GM21619 (cell line): ENCODE data around the gene DIABLO.
"Not testable (repeated sequence)": the region's sequence is repeated elsewhere in the genome, so short reads cannot be mapped to it uniquely, and the experiment has no call there.

Experiments used
- ATAC-seq: cut with Tn5 transposase; IDR thresholded peaks from one replicate; pipeline ENCODE4 v1.9.1; 2021; ENCODE audit not compliant: unreplicated experiment

The DIABLO gene

DNA sequence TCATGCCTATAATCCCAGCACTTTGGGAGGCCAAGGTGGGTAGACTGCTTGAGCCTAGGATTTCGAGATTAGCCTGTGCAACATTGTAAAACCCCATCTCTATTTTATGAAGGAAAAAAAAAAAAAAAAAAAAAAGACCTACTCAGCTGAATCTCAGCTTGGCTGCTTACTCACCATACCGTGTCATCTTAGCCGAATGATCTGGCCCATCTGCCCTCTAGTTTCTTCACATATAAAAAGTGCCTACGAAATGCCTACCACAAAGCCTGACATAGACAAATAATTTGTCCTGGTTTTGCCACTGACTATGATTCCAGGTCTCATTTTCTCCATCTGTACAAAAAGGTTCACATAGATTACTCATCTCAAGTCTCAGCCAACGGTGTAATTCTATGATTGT lies 10.1 kb downstream of the DIABLO start:
- ATAC-seq = no peak

DNA sequence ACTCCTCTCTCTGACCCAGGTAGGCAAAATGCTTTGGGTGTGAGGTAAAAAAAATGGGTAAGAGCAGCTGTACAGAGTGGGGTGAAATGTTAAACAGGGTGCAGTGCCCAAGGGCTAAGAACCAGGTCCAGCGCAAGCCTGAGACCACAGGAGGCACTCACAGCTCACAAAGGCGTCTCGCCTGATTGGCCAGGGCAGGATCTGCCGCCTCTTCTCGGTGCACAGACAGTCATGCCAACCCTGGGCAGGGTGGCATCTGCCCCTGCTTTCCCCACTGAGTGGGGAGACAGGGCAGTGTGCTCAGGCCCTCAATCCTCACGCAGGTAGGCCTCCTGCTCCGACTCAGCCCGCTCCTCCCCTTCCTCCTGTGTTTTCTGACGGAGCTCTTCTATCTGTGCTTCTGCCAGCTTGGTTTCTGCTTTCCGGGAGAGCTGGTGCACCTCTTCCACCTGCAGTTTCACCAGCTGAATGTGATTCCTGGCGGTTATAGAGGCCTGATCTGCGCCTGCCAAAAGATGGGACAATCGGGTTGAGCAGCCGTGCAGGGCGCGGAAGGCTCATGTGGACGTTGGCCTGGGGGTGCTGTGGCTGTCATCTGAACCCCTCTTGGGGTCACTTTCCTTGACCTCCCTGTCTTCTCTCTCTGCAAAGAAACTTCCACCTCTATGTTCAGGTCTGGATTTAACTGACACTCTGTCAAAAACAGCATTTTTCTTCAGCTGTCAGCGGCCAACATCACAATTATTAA lies 17.6 kb downstream of the DIABLO start:
- ATAC-seq = no peak

DNA sequence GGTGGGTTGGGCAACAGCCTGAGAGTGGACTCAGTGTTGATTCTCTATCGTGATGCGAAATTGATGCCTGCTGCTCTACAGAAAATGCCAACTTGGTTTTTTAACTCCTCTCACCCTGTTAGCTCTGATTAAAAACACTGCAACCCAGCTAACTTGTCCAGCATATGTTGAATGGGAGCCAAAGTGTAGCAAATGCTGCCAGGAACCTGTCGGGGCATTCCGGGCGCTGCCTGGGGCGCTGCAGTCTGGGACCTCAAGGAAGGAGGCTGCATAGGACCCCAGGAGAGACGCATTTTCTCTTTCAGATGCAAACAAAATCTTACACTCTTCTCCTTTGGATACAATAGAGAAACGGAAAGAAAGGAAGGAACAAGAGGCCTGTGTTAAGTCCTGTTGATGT lies 18.5 kb downstream of the DIABLO start:
- ATAC-seq = no peak

DNA sequence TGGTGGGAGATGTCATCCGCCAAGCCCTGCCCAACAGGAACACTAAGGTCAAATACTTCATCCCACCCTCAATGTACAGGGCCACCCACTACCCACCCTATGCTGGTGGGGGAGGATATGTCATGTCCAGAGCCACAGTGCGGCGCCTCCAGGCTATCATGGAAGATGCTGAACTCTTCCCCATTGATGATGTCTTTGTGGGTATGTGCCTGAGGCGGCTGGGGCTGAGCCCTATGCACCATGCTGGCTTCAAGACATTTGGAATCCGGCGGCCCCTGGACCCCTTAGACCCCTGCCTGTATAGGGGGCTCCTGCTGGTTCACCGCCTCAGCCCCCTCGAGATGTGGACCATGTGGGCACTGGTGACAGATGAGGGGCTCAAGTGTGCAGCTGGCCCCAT lies 18.9 kb downstream of the DIABLO start:
- ATAC-seq = no peak

DNA sequence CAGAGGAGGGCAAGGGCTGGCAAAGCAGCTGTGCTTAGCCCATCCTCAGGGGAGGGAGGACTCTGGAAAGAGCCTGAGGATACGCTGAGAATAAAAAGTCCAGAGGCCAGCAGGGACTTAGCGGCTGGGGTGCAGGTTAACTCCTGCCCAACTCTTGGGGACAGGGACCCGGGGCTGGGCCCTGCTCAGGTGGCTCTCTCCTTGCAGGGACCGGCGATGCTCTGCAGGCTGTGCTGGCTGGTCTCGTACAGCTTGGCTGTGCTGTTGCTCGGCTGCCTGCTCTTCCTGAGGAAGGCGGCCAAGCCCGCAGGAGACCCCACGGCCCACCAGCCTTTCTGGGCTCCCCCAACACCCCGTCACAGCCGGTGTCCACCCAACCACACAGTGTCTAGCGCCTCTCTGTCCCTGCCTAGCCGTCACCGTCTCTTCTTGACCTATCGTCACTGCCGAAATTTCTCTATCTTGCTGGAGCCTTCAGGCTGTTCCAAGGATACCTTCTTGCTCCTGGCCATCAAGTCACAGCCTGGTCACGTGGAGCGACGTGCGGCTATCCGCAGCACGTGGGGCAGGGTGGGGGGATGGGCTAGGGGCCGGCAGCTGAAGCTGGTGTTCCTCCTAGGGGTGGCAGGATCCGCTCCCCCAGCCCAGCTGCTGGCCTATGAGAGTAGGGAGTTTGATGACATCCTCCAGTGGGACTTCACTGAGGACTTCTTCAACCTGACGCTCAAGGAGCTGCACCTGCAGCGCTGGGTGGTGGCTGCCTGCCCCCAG lies 19.6 kb downstream of the DIABLO start:
- no peak for ATAC-seq

DNA sequence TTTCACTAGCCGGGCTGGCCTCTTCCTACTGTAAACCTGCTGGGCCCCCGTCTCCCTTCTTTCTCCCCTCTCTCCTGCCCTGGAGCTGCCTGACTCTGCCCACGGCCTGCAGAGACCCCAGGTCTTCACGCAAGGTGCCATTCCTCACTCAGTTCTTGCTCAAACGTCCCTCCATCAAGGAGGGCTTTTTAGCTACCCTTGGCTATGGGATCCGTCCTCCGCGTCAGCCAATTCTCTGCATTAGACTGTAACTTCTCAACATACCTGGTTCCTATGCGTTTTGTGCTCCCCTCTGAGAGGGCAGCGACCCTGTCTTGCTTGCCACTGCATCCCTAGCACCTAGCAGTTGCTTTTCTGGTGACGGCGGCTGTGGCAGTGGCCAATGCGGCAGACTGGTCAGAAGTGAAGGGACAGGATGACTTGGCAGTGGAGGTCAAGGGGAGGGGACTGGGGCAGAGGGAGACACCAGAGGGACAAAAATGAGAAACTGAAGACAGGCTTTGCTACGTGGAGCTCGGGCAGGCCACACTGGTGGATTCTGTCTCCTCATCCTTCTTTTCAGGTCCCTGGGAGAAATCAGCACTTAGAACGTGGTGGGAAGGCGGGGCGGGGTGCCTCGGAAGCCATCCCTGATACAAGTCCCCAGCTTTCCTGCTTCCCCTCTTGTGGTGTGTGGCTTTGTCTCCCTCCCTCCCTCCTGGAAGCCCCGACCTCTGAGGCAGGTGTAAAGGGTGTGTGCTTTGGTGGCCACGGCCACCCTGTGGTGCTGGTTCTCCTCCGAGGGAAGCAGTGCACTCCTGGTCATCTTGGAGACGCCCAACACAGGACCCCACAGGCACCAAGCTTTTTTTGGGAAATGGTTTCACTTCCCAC lies 20.6 kb downstream of the DIABLO start:
- no peak for ATAC-seq

DNA sequence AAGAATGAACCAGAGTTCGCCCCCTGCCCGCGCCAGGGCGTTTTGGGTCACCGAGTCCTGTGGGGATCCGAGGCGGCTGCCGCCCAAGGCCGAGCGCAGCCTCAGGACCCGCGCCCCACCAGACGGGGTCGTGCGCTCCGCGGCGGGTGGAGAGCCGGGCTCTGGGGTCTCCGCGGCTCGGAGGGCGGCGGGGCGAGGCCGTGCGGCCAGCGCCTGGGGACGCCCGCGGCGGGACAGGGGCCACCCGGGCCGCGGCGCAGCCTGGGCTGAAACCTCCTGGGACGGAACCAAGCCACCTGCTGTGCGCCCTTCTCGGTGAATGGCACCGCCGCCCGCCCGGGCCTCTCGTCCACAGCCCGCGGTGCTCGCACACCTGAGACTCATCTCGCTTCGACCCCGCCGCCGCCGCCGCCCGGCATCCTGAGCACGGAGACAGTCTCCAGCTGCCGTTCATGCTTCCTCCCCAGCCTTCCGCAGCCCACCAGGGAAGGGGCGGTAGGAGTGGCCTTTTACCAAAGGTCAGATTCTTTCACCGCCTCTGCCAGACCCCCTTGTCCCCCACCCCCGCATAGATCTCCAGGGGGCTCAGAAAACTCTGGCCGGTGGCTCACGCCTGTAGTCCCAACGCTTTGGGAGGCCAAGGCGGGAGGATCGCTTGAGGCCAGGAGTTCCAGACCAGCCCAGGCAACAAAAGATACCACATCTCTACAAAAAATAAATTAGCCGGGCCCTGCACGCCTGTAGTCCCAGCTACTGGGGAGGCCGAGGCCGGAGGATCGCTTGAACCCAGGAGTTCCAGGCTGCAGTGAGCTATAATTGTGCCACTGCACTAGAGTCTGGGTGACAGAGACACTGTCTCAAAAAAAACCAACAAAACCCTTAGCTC lies 21.4 kb downstream of the DIABLO start:
- no peak for ATAC-seq

DNA sequence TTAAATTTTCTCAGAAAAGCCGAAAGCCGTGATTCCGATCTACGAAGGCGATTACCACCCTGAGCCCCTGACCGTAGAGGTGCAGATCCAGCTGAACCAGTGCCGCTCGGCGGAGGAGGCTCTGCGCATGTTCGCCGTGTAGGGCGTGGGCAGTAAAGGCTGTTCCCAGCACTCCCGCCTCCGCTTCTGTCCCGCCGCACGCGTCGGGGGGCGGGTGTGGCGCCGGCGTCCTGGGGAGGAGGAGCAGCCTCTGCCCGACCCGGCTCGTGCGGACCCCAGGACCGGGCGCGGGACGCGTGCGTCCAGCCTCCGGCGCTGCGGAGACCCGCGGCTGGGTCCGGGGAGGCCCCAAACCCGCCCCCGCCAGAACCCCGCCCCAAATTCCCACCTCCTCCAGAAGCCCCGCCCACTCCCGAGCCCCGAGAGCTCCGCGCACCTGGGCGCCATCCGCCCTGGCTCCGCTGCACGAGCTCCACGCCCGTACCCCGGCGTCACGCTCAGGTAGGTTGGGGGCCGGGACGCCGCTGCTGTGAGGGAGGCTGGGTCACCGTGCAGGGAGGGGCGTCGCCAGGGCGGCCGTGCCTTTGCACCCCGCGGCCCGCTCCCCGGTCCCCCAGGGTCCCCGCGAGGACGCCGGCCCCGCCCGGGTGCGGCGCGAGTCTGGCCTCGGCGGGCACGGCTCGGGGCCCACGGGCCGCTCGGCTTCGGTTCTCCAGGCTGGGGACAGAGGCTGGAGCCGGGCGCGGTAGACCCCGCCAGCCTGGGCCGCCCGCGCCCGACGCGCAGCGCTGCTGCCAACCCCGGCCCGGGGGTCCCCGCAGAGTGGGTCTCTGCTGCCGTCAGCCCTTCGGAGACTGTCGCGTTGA lies 22.3 kb downstream of the DIABLO start, which contains the start of gene B3GNT4:
Gene B3GNT4, plus strand, starts transcription at position 409 of the 866 bp plus-strand sequence. CDS start 910 bp downstream, outside the sequence.
- no peak for ATAC-seq

DNA sequence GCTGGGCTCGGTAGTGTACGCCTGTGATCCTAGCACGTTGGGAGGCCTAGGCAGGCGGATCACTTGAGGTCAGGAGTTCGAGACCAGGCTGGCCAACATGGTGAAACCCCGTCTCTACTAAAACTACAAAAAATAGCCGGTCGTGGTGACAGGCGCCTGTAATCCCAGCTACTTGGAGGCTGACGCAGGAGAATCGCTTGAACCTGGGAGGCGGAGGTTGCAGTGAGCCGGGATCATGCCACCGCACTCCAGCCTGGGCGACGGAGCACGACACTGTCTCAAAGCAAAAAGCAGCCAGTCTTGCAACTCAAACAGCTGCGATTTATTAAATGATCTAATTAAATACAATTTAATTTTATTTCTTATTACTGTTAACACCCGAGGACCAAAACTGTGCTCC lies 23.0 kb downstream of the DIABLO start:
- not testable (repeated sequence) for ATAC-seq

DNA sequence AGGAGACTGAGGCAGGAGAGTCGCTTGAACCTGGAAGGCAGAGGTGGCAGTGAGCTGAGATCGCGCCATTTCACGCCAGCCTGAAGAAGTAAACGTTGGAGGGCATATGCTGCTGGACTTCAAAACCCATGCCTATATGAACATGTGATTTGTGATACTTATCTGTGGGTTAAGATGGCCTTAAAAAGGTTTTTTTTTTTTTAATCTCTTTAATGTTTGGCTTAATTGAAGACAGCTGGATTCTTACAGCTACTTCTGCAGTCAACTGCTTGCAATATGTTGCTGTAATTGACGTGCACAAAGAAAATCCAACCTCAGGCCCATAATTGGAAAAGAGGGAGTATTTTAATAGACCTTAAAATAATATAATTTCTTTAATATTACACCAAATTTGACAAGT lies 23.8 kb downstream of the DIABLO start:
- no peak for ATAC-seq

DNA sequence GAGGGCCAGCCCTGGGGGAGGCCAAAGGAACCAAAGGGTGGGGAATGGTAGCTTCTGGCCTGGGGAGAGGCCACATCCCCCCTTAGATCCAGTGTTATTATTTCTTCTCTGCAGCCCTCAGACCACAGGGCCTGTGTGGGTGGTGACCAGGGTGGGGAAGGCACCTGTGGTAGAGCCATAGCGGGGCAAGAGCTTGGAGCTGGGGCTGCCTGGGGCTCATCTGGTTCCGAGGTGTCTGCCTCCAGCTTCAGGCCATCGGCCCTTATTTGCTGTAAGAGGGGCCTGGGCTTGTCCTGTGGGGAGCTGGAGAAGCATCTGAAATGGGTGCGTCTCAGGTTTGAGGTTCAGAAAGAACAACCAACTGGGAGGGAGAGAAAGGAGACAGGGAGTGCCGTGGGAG lies 24.5 kb downstream of the DIABLO start:
- no peak for ATAC-seq

DNA sequence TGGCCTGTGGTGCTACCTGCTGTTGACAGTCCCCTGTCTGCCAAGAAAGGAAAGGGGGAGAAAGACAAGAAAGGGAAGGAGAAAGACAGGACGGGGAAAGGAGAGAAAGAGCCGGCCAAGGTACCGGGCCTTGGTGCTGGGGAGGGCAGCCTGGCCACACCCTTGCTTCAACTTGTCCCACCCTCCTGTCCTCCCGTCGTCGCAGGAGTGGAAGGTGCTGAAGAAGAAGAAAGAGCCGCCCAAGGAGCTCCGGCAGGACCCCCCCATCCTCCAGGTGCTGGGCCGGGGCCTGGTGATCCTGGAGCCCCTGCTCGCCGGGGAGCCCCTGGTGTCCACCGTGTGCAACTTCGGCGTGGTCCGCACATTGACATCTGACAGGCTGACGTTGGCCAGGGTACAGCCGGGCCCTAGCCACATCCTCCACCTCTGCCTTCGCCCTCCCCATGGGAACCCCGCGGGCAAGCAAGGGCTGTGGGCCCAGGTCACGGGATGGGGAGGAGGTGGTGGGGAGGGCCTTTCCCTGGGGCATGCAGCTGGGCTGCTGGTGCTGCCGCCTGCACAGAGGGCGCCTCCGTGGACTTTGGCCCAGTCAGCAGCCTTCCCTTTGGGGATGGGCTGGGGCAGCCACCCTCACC lies 25.2 kb downstream of the DIABLO start:
- ATAC-seq = no peak

DNA sequence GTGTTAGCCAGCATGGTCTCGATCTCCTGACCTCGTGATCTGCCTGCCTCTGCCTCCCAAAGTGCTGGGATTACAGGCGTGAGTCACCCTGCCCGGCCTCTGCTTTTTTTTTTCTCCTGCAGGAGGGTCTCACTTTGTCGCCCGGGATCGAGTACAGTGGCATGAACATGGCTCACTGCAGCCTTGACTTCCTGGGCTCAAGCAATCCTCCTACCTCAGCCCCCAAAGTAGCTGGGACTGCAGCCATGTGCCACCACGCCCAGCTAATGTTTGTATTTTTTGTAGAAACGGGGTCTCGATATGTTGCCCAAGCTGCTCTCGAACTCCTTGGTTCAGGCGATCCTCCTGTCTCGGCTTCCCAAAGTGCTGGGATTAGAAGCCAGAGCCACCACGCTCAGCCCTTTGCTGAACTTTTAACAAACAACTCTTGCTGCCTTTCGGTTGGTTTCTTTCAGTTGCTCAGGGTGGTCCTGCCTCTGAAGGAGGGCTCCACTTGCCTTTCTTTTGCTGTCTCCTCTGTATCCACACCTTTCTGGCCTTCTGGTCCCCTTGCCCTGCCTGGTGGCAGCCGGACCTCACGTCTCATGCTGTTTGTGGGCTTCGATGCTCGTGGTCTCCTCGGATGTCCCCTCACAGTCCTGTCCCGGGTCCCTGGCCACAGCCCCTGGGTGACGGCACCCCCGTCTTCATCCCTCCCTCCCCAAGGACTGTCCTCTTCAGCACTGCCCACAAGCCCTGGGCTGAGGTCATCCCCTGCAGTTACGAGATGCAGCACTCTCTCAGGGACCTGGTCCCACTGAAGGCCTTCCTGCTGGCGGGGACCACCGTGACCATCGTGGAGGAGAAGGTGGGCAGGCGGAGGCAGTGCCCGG lies 26.1 kb downstream of the DIABLO start:
- ATAC-seq = no peak

DNA sequence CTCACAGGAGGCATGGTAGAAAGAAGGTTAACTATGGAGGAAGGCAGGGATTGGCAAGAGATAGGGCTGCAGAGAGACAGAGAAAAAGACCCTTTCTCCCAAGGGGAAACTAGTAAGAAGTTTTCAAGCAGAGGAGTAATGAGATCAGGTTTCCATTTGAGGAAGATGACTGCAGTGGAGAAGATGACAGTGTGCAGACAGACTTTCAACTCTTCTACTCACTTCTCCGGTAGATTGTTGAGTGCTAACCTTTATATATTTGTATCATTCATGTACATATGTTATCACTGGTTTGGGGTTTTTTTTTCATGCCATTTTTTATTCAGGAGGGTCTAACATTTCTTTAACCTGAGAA lies 28.3 kb downstream of the DIABLO start:
- ATAC-seq = no peak

DNA sequence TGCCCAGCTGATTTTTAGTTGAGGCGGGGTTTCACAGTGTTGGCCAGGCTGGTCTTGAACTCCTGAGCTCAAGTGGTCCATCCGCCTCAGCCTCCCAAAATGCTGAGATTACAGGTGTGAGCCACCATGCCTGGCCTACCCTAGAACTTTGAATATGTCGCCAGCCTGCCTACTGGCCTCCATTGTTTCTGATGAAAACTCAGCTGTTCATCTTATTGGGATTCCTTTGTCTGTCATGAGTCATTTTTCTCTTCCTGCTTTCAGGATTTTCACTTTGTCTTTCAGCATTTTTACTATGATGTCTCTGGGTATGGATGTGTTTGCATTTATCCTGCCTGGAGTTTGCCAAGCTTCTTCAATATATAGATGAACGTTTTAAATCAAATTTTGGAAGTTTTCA lies 30.4 kb downstream of the DIABLO start:
- no peak for ATAC-seq

DNA sequence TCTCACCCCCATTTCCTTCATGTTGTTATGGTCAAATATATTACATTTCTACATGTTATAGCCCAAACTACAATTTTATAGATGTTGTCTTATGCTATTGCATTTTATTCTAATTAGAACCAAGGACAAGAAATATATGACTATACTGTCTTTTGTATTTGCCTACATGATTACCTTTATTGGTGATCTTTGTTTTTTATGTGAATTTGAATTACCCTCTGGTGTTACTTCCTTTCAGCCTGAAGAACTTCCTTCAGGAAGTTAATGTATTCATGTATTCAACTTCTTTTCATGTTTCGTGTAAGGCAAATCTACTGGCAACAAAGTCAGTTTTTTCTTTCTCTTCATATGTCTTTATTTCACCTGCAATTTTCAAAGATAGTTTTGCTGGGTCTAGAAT lies 31.0 kb downstream of the DIABLO start:
- ATAC-seq = no peak

DNA sequence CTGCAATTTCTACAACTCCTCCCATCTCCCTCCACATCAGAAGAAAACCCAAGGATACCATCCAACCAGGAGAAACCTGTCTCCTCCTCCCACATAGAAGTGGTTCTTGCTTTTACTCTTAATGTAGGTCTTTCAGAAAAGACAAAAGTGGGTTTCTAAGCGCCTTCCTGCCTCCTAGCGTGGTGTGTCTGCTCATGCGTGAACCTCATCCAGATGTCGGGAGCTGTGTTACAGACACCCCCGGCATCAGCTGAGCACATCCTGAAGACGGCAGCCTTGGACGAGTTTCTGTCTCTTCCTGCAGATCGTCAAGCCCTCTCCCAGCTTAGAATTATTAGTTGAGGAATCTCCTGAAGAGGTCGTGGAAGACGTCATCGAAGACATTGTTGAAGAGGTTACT lies 33.4 kb downstream of the DIABLO start:
- no peak for ATAC-seq
